RWPE1 (cell line): ENCODE results near the gene SLC24A4.

Source experiments
- CTCF ChIA-PET: fragments of 350-600 bp; sonication (Branson Sonifier 250); formaldehyde crosslinking; extraction: SDS; loops from one replicate; lab custom pipeline; 2021; lab: Yijun Ruan, JAX
- POLR2A ChIA-PET: fragments of 400-600 bp; formaldehyde crosslinking; extraction: SDS; loops from one replicate; lab custom pipeline; 2020; ENCODE audit warnings: antibody characterized with exemption; ENCODE audit not compliant: low non-redundant PET; lab: Yijun Ruan, JAX
- DNase-seq: peaks from one replicate; pipeline ENCODE4 v3.0.0; 2012; ENCODE audit warnings: low spot score
- H3K27ac ChIP-seq: fragments of 450-650 bp; 2 replicates; pipeline ENCODE4 v1.5.1; 2017
- CTCF ChIP-seq: fragments of 450-650 bp; conservative IDR thresholded peaks from 2 replicates; pipeline ENCODE4 v1.5.1; 2017; ENCODE audit warnings: low read depth, mild to moderate bottlenecking

The SLC24A4 gene

GRCh38 chr14:92471919-92472318 is 149.0 kb downstream of the SLC24A4 start:
- H3K27ac ChIP-seq = no peak overlapping the region
- CTCF ChIA-PET = interaction anchor here (0.6 kb wide), 1 partner anchor 1872 kb away, joined by 4 read pairs; no protein-coding TSS in a partner anchor
- peak; percentile 90 for DNase-seq
- POLR2A ChIA-PET = no interaction called here
- TF ChIP-seq CTCF = no peak

GRCh38 chr14:92472860-92473259 is 149.9 kb downstream of the SLC24A4 start:
- TF ChIP-seq CTCF = no peak
- no peak for DNase-seq
- ChIA-PET CTCF (interaction anchor here (1.0 kb wide), 1 partner anchor 40 kb away, joined by 3 read pairs; no protein-coding TSS in a partner anchor), POLR2A (no interaction called here)
- H3K27ac ChIP-seq = no peak overlapping the region

GRCh38 chr14:92473261-92473968 is 150.4 kb downstream of the SLC24A4 start:
- ChIA-PET POLR2A (interaction anchor here (0.6 kb wide), 1 partner anchor 44 kb away, joined by 4 read pairs; no protein-coding TSS in a partner anchor), CTCF (interaction anchor here (0.9 to 1.0 kb wide), 2 partner anchors 39 to 214 kb away, joined by 3 read pairs; no protein-coding TSS in a partner anchor)
- H3K27ac ChIP-seq = no peak overlapping the region
- TF ChIP-seq CTCF = no peak
- no peak for DNase-seq

GRCh38 chr14:92473969-92474535 is 151.1 kb downstream of the SLC24A4 start:
- ChIA-PET POLR2A (interaction anchor here (0.6 kb wide), 1 partner anchor 44 kb away, joined by 4 read pairs; no protein-coding TSS in a partner anchor), CTCF (interaction anchor here (0.9 to 1.0 kb wide), 2 partner anchors 39 to 213 kb away, joined by 3 read pairs; no protein-coding TSS in a partner anchor)
- no peak for DNase-seq
- TF ChIP-seq CTCF = no peak
- no peak overlapping the region for H3K27ac ChIP-seq

GRCh38 chr14:92475037-92475436 is 152.1 kb downstream of the SLC24A4 start:
- DNase-seq = no peak
- ChIA-PET CTCF (no interaction called here), POLR2A (no interaction called here)
- no peak overlapping the region for H3K27ac ChIP-seq
- TF ChIP-seq CTCF = no peak

GRCh38 chr14:92475451-92476187 is 152.7 kb downstream of the SLC24A4 start:
- no peak for DNase-seq
- CTCF ChIA-PET = interaction anchor here (0.6 kb wide), 1 partner anchor 566 kb away, joined by 3 read pairs; no protein-coding TSS in a partner anchor
- POLR2A ChIA-PET = no interaction called here
- TF ChIP-seq CTCF = no peak
- H3K27ac ChIP-seq = no peak overlapping the region
